A673 (cell line): Measurements from ENCODE around the gene CCDC92.

Experiments used
- CTCF ChIP-seq: fragments of 300-800, 200-600 bp; sonication (generic); conservative IDR thresholded peaks from 2 replicates; pipeline ENCODE4 v1.5.1; 2017; ENCODE audit warnings: low read depth, mild to moderate bottlenecking, antibody characterized with exemption, low read length, moderate library complexity, mixed read lengths
- EZH2 ChIP-seq: fragments of 200-600 bp; sonication (generic); IDR thresholded peaks from 2 replicates; pipeline ENCODE4 v1.6.1; 2017; ENCODE audit warnings: borderline replicate concordance, low read depth, mild to moderate bottlenecking, mixed read lengths, antibody characterized with exemption, low read length; ENCODE audit not compliant: poor library complexity, severe bottlenecking

GRCh38 chr12:123931686-123932321, 40.8 kb downstream of the CCDC92 start:
- TF ChIP-seq CTCF, result no peak
- no peak for TF ChIP-seq EZH2
